HG02981 (cell line): ENCODE data around the gene MARK3.

Experiments
- ATAC-seq: cut with Tn5 transposase; IDR thresholded peaks from one replicate; pipeline ENCODE4 v1.9.1; 2021; ENCODE audit warnings: mild to moderate bottlenecking, moderate library complexity; ENCODE audit not compliant: unreplicated experiment

MARK3 gene

DNA sequence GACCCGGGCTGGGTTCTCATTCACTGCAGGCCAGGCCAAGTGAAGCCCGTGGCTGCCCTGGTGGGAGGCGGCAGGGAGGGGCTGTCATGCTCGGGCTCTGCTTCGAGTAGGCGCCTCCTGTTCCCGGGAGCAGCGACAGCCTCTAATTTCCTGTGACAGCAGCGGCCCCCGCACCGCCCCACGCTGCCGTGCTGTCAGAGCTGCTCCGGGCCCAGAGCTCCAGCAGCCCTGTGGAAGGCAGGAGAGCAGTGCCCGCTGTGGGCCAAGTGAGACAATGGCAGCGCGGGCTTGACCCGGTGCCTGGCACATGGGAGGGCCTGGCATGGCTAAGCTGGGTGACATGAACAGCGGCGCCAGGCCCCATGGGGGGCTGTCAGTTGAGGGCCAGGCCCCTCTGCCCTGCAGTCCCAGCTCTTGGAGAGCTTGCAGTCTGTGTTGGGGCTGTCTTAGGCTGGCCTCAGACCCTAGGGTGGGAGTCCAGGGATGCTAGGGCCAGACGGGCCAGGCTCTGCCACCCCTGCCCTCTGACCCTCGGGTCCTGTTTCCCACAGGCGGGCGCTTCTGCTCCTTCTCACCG lies 148.9 kb downstream of the MARK3 start:
- ATAC-seq: no peak

DNA sequence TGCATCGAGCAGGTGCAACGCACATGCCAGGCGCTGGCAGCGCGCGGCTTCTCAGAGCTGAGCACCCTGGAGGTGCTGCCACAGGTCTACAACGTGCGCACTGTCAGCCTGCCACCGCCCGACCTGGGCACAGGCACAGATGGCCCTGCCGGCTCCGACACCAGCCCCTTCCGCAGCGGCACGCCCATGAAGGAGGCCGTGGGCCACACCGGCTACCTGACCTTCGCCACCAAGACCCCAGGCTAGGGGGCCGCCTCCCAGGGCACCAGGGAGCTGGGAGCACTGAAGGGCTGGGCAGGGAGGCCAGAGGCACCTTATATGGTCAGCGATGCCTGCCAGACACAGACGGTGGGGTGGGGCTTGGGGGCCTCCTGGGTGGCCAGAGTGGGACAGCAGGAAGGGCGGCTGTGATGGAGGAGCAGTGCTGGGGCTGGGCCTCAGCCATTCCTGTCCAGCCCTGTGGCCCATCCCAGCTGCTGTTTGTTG lies 149.4 kb downstream of the MARK3 start:
- no peak for ATAC-seq

DNA sequence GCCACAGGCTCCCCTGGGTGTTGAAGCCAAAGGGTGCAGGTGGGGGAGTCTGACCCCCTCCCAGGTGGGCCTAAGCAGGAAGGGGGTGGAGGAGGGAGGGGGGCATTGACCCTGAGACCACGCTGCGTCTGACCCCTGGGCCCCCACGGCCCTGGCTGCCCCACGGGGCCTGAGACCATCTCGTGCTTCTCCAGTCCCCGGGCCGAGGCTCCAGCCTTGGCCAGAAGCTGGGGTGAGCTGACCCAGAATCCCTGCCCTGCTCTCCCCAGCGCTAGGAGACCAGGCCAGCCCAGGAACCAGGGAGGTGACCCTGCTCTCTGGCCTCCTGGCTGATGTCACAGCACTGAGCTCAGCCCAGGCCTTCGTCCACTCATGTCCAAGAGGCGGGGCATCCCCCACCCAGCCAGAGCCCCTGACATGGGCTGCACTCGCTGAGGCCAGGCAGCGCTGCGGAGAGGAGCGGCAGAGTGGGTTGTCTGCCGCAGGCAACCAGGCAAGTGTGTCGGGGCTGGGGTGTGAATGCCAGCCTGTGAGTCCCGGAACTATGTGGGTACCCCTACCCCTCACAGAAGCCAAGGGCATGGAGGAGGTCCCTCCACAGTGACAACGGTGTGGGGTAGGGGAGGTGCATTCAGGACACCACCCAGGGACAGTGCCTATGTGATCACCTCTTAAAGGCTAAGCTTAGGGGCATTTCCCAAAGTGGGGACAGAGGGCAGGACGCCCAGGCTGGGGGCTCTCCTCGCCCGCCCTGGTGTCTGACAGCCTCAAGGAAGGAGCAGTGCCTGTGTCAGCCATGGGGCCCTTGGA lies 150.1 kb downstream of the MARK3 start:
- ATAC-seq: no peak

DNA sequence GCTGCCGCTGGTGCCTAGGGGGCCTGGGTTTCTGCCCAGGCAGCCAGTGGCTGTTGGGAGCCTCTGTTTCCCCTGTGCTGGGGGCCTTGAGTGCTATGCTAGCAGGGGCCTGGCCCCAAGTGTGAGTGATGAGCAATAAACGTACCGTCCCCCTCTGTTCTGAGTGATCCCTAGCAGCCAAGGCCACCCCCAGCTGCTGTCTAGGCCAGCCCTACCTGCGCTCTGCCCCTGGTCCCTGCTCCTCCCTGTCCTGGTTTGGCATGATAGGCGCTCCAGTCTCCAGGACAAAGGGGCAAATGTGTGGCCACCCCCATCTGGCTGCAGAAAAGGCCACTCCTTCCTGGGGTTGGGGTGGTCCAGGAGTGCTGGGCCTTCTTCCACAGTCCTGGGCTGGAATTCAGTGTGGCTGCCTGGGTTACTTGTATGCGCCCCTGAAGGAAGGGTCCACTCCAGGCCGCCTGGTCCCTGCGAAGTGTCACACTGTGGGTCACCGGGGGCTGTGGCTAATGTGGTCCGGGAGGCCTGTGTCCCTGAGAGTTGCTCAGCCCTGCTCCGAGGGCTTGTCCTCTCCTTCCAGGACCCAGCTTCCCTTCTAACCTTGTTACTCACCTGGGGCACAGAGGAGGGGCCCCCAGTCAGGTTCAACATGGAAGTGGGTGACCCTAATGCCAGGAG lies 150.8 kb downstream of the MARK3 start:
- no peak for ATAC-seq

DNA sequence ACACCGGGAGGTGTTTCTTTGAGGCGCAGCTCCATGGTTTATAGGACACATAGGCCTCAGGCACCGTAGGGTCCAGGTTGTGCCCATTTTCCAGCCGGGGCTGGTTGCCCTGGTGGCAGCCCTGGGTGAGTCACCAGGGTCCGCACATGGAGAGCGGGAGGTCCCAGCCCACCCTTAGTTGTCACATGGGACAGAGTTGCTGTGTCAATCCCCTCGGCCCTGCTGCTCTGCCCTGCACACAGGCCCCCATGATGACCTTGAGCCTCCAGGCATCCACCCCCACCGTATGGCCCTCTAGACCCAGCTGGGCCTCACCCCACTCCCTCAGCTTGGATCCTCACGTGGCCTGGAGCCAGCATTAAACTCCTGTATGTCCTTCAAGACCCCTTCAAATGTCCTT lies 151.5 kb downstream of the MARK3 start:
- no peak for ATAC-seq

DNA sequence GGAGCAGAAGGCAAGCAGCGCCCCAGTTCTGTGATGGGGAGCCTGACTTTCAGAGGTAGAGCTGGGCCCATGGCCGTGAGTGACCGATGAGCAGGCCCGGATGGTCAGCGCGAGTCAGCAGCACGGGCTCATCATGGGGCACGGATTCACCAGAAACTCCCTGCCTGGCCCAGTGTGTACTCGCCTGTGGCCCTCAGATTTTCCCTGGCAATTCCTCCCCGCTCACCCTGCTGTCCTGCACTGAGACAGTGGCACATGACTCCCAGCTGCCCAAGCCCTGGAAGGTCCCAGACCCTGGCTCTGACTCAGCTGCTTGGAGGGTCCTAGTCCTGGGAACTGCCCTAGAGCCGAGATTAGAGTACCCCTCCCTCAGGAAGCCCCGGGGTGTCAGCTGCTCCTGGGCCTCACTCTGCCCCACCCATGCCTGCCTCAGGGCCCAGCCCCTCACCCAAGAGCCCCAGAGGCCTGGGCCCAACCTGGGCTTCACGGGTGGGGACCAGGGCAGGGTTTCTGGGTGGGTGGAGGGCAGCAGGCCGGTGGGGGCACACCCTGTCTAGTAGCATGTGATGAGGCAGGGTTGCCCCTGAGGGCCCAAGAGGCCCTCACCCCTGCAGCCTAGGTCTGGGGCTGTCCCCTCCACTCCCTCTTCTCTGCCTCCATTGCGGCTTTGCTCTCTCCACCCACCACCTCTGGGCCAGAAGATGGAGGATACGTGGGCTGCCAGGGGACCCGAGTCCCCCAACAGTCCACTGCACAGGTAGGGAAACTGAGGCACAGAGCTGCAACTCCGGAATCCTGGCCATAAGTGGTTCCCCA lies 152.2 kb downstream of the MARK3 start:
- ATAC-seq: no peak

DNA sequence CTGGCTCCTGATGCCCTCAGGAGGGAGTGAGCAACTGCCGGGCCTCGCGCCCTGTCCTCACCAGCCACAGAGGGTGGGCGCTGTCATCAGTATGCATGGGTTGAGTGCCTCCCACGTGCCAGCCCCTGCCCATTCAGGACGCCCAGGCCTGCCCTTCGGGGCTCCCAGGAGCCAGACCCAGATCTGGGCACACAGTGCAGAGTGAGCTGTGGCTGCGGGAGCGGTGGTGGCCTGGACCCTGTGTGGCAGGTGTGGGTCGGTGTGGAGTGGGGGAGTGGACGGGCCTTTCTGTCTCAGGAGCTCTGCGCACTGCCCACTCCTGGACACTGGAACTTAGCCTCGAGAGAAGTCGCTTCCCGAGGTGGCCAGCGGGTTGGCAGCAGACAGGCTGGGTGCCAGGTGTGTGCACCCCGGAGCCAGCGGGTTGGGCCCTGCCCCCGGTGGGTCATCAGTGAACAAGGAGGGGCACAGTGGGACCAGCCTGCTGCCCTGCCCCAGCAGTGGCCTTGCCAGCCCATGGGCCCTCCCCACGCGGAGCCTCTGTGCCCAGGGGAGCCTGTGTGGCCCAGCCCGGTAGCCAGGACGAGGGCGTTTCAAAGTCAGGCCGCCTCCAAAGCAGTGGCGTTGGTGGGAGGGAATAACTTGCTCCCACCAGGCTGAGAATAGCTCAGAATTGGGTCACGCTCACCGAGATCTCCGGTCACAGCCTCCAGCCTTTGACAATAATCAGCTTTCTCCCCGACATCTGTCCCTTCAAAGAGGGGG lies 153.3 kb downstream of the MARK3 start:
- ATAC-seq: no peak

DNA sequence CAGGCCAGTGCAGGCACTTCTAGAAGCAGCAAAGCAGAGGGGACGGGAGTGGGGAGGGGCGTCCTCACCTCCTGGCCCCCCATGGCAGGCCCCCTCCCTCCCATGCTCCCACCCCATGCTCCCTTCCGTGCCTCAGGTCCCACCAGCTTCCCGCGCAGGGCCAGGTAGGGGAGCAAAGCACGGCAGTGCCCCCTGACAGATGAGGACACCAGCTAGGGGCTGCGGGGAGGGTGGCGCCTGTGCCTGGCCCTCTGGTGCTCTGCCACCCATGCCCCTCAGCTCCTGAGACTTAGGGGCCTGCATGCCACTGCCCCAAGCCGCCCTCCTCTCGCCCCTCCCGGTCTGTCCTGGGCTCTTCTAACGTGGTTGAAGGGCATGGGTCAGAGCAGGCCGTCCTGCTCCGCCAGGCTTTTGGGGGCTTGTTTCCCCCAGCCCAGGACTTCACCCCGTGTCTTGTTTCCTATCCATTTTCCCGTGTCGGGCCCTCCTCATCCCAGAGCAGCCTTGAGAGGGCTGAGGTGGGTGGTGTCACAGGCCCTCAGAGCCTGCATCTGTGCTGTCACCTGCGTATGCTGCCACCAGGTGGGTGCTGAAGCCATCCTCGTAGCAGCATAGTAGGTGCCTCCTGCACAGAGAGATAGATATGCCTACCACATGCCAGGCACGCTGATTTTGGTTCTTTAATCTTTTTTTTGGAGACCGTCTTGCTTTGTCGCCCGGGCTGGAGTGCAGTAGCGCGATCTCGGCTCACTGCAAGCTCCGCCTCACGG lies 154.0 kb downstream of the MARK3 start:
- ATAC-seq: no peak

DNA sequence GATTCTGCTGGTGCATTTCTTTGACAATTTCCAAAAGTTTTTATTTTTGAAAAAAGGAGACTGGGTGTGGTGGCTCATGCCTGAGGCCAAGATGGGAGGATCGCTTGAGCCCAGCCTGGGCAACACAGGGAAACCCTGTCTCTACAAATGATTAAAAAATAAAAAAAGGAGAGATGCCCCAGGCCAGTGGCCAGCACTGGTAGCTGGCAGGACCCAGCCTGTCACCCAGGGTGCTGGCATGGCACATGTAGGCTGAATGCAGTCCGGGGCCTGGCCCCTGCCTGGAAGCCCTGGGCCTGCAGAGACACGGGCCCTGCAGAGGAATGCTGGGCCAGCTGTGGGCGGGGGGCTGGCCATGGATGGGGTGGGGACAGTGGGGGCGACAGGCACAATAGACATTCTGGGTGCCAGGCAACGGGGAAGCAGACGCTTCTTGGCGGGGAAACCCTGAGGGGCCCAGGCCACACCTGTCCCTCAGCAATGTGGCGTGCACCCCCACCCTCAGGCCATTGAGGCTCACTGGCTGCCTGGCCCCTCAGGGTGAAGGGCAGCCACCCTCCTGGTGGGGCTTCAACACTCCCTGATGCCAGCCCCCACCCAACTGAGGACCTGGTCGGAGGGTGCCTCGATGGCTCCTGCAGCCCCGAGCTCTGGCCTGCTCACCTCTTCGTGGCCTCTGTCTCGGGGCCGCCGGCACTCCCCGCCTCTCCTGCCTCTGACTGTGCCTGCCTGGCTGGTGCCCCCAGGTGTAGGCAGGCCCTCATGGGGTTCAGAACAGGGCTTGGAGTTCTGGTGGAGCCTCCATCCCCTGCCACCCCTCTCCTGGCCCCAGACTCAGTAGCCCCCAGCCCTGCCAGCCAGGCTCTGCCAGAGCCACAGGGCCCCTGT lies 155.8 kb downstream of the MARK3 start:
- ATAC-seq: no peak

DNA sequence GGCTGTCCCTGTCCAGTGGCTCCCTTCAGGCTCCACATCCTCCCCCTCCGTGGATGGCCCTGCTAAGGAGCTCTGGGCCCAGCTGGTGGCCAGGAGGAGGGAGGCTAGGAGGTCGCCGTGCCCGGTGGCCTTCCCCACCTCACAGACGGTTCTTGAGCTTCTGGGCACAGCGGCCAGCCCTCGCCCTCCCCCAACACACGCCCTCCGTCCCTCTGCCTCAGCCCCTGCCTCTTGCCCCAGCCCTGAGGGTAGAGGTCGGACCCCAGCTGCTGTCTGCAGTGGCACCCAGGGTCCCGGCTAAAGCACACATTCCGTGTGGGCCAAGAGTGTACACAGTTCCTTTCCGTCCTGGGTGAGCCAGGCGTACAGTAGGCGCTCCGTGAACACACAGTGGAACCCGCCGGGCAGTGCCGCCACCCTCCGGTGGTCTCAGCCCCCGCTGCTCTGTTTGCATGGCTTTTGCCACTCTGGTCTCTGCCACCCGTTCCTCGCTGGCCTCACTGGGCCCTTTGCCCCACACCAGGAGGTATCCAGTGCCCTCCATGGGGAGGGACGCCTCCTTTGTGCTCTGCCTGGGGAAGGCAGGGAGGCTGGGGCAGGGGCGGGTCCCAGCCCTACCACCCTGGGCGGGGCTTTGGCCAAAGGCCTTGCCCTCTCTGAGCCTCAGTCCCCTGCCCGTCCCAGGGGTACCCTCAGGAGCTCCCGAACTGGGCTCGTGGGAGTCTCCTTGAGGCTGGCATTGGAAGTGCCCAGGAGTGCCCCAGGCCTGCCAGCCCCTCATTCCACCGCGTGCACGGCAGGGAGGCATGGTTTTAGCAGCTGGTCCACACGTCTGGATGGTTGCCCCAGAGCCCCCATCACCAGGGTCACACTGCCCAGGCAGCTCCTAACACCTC lies 156.7 kb downstream of the MARK3 start:
- no peak for ATAC-seq

DNA sequence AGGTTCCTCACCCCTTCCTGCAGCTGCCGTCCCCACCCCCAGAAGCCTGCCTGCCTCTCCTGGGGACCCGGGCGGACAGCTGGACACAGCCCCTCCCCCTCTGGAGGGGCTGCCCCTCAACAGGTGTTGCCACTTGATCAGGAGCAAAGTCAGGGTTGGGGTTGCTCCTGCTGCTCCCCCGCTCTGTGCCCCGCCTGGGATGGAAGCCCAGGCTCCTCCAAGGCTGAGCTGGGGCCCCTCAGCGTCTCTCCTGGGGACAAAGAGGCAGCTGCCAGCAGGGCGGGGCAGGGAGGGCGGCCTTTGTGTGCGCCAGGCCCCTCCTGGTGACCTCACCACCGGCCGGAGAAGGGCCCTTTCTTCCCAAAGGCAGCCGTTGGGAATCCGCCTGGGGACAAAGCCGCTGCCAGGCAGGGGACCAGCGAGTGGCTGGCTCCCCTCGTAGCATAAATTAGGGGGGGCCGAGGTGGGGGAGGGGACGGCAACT lies 157.4 kb downstream of the MARK3 start:
- no peak for ATAC-seq

DNA sequence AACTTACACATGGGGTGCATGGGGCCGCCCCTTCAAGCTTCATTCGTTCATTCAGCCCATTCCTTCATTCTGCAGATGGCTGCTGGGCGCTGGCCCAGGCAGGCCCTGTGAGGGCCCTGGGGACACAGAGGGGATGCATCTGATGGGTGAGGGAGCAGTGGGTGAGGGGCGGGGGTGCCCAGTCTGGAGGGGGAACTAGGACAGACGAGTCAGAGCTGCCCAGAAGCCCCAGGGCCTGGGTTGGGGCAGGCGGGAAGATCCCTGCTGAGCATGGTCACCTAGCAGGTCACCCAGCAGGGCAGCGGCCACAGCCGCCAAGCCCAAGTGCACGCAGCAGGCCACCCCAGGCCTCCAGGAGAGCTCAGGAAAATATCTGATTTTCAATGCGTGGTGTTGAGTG lies 157.9 kb downstream of the MARK3 start:
- ATAC-seq: no peak

DNA sequence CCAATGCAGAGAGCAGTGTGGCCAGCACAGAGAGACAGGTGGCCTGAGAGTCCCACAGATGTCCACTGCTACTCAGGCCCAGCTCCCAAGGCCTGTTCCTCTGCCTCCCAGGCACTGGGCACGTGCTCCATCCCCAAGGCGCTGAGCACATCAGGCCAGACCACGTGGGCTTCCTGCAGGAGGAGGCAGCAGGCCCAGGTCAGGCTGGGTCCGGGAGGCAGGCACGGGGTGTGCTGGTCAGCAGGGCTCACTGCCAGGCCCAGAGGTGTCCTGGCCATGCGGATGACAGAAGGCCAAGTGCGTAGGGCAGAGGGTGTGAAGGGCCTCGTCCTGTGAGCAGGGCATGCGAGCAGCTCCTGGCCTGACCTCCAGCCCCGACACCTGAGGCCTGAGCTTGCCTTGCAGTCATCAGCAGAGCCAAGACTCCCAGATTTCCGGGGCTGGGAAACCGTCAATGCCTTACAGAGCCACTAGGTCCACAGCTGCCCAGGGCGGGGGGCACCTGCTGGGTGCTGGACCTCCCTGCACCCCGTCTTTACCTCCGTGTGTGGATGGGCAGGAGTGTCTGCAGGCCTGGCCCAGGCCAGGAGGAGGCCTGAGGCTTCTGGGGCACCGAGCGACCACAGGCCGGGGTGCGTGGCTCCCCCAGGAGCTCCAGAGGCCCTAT lies 158.6 kb downstream of the MARK3 start:
- ATAC-seq: no peak

DNA sequence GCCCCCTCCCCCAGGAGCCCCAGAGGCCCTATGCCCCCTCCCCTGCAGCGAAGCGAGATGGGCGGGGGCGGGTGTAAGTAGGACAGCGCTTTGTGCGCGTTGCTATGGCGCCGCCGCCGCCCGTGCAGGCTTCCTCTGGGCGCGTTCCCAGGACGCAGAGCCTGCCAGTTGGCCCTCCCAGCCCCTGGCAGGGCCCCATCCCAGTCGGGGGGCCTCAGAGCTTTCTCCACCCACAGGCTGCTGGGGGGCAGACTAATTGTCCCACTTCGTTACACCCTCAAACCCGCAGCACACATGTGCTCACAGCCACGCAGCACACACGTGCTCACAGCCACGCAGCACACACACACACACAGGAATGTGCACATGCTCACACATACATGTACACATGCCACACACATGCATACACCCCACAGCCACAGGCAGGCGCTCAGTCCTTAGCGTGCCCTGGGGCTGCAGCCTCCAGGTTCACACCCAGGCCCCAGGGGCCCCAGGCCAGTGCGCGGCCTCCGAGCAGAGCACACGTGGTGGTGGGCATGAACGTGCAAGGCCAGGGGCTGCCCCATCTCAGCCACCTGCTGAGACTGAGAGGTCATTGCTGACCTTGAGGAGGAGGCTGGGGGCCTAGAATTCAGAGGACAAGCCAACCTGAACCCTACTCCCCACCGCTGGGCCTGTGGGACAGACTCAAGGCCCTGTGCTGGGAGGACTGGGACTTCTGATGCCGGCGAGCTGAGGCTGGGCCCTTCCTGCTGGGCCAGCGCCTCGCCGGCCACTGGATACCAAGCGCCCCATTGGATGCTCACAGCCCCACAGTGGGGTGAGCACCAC lies 159.4 kb downstream of the MARK3 start:
- no peak for ATAC-seq

DNA sequence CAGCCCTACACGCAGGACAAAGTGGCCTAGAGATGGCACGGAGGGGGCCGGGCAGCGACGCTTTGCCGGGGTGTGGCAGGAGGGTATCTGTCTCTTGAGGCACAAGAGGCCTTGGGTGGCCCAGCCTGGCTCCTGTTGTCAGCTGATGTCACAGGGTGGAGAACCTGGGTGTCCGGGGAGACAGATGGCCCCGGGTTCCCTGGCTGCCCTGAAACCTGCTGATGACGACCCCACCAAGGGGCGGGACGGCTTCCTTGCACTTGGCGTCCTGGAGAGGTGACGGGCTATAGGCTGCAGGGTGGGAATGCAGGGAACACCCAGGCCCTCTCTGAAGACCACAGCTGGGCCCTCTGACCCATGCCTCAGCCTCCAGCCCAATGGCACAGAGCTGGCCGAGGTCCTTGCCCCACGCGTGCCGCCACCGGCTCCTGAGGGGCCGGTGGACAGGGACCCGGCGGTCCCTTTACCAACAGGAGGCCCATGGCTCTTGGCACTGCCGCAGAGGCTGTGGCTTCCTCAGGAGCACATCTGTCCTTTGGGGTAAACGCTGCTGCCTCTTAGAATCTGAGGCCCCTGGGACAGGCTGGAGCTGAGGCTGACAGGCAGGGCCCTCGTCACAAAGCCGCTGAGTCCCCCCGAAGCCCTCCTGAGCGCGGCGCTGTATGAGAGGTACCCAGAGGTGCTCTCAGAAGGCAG lies 160.2 kb downstream of the MARK3 start:
- no peak for ATAC-seq
